DLD1 (cell line): ENCODE data around the gene BLCAP.
"Not testable (repeated sequence)": the region's sequence is repeated elsewhere in the genome, so short reads cannot be mapped to it uniquely, and the experiment has no call there.

Source experiments
- in situ Hi-C: cut with HindIII; loops from 2 replicates; pipeline ENCODE4 v1.10.0; 2017; ENCODE audit warnings: low sequenced_read_pairs

The BLCAP gene, protein sequence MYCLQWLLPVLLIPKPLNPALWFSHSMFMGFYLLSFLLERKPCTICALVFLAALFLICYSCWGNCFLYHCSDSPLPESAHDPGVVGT

DNA sequence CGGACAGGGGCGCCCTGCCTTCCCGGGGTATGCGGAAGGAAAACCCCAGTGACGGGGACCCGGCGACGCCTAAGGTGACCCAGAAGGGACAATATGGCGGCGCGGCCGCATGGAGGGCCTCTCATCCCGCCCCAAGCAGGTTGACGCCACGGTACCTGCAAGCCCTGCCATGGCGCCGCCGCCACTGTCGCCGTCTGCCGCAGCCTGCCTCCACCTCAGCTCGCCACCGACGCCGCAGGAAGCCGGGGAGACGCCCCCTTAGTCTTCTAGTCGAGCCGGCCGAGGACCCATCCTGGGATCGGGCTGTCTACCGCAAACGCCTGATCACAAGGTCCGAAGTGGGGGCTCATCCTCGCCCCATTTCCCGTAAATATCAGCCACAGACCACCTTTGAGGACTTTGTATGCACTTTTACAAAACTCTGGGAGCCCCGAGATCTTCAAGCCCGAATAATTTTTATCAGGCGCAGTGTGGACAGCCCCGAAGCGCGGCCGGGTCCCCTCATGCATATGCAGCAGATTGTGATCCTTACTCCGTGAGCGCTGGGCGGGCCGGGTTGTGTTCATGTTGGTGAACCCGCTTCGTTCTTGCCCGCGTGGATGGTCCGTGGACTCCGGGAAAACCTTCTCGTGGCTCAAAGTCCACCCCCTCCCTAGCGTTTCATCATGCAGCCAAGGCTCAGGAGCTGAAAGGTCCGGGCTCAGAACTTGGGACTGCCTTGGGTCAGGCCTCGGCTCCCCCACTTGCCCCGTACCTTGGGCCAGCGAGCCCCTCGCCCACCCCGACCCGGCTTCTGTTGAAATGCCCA, at the start of gene BLCAP:
Gene BLCAP, minus strand, starts transcription at position 239 of the 808 bp plus-strand sequence. CDS start 8,702 bp downstream, outside the sequence.
- in situ Hi-C loops: no loop called here

DNA sequence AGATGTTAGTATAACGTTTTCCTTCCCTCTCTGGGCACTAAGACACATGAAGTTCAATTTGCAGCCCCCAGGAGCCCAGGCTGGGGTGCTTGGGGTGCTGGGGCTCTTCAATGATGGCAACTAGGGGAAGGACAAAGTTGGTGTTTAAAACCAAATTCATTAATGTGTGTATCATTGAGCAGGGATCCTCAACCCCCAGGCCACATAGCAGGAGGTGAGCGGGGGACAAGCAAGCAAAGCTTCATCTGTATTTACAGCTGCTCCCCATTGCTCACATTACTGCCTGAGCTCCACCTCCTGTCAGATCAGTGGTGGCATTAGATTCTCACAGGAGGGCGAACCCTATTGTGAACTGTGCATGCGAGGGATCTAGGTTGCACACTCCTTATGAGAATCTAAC, 49.8 kb upstream of the BLCAP start:
- in situ Hi-C loops: not testable (repeated sequence)

DNA sequence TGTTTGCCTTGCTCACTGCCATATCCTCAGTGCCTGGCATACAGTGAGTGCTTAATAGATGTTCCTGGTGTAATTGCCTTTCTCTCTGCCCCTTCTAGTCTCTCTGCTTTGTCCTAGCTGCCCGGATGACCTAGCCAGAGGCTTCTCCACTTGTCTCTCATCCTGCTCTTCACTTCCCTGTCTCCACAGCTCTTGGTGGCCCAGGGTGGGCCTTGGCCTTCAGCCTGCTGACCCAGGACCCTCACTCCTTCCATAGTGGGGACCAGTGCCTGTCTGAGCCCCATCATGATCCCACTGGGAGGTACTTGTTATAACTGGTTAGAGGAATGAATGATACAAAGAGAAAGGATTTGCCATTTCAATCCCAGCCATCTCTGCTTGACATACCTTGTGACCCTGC, 49.2 kb upstream of the BLCAP start:
- in situ Hi-C loops: no loop called here

DNA sequence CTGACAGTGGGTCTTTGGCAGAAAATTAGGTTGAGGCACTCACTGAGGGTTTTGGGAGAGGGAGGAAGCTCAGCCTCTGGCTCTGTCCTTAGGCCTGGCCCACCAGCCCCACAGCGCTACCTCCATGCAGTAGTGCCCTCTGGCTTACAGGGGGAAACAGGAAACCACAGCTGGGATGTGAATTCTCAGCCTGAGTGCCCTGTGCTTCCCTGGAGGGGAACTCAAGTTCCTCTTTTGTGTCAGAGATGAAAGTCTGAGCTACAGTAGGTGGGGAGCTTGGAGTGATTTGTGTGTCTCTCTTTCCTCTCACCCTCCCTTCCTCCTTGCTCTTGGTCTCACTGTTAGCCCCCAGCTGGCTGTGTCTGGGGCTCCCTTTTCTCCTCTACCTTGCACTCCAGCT, 48.2 kb upstream of the BLCAP start:
- in situ Hi-C loops: no loop called here

DNA sequence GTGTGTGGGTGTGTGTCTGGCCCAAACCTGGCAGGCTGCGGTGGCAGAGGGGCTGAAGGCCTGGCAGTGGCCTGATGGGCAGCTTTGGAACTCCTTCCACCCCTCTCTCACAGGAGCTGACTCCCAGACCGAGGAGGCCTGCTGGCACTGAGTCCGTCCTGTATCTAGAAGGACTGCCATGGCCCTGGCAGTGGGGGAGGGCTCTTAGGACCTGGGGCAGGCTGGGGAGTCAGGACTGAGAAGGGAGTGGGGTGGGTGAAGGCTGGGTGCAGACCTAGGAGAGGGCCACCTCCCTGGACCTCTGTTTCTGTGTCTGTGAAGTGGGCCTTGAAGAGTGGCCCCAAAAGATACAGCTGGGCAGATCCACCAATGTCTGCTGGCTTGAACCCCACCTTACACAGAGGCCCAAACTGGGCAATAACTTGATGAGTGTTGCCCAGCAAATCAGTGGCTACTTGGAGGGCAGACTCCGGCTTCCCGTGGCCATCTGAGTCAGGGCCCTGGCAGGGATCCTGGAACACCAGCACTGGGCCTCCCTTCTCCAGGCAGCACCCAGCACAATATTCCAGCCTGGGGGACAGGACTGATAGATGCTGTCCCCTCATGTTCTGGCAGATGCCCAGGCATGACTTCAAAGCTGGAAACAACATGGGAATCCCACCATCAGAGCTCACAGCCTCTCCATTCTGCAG, 46.7 kb upstream of the BLCAP start:
- in situ Hi-C loops: no loop called here

DNA sequence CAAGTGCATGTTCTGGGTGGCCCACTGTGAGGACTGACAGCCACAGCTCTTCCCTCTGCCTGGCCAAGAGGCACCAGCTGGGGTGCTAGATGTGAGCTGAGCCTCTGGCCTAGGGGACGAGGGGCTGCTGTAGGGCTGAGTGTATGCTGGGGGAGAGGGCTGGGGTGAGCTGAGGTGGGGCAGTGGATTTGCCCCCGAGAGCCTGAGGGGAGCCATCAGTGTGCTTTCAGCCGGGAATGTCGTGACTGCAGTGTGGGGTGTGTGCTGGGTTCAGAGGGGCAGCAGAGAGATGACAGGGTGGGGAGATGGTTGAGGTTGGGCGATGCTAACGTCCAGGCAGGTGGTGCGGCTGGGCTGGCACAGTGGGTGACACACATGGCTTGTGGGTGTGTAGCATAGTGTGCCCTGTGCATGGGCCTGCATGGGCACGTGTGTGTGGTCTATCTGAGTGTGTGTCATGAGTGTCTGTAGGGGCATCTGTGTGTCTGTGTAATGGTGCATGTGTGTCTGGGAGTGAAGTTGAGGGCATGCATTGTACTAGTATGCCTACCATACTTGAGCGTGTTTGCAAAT, 46.0 kb upstream of the BLCAP start:
- in situ Hi-C loops: no loop called here

DNA sequence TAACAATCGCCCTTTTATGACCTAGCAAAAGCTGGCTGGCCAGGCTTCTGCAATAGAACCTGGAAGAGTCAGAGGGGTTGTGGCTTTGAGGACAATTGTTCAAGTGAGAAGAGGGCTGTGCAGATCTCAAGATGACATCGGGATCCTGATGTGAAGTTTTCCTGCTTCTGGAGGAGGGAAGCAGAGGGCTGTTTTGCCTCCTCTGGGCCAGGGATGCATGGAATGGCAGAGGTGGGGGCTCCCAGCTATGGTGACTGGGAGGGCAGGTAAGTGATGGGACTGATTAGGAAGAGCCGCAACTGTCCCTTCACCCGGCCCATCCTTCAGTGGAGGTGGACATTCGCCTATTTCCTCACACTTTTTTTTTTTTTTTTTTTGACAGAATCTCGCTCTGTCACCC, 43.4 kb upstream of the BLCAP start:
- in situ Hi-C loops: no loop called here

DNA sequence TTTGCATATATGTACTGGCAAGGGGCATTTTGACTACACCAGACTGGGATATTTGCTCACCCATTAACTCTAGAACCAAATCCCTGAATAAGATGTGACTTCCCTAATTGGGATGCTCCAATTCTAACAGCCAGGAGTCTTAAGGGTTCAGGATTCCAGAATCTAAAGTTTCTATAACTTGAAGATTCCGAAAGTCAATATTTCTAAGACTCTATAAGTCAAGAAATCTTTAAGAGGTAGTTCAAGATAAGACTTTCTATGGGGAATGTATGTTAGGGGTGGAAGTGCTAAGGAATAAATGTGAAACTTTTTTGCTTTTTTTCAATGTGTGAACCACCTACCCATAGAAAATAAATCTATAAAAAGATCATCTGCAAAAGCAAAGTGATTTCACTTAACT, 42.7 kb upstream of the BLCAP start:
- in situ Hi-C loops: no loop called here

DNA sequence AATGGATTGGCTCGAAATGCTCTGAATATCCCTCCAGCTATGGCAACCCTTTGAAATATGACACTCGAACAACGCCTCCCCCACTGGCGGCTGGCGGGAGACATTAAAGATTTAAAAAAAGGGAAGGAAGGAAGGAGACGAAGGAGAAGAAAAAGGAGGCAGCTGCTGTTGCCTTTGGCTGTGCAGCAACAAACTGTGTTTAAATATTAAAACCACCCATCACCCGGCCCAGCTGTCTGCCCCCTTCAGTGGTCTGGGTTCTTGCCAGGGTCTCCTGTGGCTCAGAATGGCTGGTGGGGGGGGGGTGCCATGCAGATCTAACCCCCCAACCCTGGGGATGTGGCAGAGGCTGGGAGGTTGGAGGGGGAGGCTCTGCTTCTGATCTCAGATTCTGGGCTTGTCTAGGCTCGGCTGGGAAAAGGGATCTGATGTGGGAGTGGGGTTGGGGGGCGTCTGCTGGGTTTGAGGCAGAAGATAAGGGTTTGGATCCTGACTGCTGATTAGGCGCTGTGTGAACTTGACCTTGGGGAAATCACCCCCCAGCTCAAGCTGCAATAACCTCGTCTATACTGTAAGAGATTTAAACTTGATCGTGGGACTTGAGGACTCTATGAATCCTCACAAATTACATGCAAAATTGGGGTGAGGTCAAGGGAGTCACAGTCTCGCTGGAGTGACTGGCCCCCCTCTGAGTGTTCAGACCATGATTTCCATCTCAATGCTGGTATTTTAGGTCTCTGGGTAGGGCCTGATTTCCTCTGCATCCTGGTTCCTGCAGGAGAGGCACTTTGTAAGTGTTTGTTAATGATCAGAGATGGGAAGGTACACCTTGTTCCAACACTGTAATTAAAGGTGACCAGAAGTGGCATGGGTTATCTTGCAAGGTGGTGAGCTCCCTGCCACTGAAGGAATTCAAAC, 40.3 kb upstream of the BLCAP start:
- in situ Hi-C loops: no loop called here

DNA sequence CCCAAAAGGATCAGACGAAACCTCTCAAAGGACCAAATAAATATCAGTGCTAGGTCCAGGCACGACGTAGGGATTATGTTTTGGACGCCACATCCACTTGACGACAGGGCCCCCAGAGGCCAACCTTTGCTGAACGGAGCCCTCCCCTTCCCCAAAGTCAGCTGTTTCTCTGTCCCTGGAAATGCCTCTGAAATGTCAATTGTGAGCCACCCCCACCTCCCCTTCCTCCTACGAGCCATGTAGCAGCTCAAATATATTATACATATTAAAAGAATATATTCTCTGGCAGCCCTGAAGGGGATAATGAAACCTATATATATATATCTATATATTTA, 39.6 kb upstream of the BLCAP start:
- in situ Hi-C loops: no loop called here

DNA sequence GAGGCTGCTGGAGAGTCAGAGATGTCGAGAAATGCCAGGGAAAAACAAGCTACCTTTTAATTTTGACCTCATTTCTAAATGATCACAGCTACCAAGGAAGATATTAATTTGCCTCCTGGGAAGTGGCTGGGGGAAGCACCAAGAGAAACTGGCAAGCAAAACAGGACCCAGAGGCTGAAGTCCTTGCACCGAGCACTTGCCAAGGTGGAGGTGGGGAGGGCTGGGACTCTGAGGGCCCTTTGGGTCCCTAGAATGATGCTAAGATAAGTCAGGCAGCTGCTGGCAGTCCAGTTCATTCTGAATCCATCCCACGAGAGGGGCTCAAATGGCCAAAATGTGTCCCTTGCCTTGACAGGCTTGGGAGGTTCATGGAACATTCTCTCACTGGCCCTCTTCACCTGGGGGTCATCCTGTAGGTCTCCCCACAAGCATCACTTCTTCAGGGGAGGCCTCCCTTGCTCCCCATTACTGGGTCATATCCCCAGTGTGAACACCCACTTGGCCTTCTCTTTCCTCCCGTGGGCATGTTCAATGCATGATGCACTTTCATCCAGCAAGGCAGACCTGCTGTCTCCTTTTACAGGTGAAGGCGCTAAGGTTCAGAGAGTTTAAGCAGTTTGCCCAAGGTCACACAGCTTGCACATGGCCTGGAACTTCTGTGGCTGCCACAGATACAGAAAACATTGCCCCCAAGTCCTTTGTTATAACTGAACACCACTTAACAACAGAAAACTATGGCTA, 39.1 kb upstream of the BLCAP start:
- in situ Hi-C loops: no loop called here

DNA sequence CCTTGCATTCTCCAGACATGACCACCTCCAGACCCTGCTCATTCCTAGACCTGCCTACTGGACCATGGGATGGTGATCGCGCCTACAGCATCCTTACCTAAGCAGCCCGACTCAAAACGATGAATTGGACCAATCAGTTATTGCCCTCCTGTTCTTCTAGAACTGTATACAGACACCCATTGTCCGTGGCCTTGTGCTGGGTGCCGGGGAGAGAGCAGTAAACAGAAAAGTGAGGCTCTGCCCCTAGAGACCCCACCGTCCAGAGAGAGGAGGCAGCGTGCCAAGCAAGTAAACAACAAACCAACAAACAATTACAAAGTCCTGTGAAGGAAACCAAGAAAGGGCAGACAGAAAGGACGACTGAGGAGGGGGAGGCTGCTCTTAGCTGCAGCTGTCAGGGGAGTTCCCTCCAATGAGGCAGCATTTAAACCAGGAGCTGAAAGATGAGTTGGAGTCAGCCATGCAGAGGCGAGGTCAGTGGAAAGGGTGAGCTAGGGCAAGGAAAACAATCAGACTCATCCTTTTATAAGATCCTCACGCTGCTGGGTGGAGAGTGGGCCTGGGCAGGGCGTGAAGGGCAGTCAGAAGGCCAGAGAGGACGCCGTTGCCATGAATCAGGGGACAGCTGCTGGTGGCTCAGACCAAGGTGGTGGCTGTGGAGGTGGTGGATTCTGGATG, 37.6 kb upstream of the BLCAP start:
- in situ Hi-C loops: no loop called here

DNA sequence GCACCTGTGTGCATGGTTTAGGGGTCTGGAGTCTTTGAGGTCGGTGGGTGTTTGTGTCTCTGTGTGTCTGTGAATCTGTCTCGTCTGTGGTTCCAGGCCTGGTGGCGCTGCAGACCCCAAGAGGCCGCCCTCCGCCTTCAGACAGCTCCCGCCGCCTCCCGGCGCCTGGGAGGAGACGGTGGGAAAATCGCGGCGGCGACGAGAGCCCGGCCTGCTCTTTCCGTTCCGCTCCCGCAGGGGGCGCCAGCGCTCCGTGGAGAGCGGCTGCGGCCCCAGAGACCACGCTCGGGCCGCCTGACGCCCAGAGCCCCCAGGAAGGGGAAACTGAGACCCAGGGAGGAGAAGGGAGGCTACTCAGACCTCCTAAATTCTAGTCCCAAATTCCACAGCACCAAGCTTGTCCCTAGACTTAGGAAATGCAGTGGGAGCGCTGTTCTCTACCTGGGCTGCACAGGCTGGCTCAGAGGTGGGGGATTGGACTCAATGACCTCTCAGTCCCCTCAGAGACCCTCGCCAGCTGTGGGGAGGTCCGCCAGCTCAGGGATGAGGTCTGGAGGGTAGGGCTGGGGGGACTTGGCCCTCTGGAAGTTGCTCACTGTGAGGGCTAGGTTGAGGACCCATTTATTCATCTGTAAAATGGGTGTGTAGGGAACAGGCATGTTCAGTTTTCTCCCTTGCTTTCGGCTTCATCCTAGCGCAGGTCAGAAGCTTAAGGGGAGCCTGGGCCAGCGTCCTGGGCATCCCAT, 36.9 kb upstream of the BLCAP start:
- in situ Hi-C loops: no loop called here

DNA sequence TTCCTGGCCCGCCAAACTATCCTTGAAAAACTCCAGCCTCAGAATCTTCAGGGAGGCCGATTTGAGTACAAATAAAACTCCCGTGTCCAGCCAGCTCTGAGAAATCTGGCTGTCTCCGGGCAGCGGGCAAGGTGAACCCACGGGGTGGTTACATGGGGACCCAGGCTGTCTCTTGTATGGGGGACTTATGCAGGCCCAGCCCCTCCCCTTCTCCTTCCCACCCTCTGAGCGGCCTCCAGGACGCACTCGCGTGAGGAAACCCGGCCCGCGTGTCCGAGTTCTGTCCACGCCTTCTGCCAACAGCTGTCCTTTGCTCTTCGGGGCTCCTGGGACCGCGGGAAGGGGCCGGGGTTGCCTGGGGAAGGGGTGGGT, 36.3 kb upstream of the BLCAP start:
- in situ Hi-C loops: no loop called here

DNA sequence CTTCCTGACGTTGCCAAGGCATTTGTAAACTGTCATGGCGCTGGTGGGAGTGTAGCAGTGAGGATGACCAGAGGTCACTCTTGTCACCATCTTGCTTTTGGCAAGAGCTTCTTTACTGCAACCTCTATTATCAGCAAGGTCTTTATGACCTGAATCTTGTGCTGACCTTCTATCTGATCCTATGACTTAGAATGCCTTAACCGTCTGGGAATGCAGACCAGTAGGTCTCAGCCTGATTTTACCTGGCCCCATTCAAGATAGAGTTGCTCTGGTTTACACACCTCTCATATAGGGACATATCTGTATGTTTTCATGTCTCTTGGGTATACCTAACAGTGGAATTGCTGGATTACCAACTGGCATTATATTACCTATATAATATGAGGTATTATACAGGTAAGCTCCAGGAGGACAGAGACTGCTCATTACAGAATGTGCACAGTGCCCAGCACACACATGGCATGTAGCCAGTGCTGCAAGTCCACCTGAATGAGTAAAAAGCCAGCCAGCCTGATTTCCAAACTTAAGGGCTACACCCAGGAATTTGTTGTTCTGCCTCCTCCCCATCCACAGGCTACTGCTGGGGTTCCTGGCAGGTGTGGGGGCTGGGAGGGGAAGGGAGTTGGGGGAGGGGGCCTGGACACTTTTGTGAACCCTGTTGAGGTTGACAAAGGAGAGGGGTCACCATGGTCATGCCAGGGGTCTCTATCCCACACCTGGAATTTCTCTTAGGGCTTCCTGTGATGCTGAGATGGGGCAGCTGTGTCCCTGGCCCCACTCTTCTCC, 35.2 kb upstream of the BLCAP start:
- in situ Hi-C loops: no loop called here

DNA sequence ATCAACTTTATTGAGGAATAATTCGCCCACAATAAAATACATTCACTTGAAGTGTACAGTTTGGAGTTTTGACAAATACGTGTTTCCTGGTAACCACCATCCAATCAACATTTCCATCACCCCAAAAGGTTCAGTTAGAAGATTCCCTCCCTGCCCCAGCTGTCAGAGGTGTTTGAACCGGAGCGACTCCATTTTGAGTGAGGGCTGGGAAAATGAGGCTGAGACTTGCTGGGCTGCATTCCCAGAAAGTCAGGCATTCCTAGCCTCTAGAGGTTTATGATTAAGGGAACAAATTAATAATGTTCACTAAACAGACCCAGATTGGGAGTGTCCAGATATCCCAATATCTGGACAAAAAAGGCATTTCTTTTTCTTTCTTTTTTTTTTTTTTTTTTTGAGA, 33.0 kb upstream of the BLCAP start:
- in situ Hi-C loops: no loop called here

DNA sequence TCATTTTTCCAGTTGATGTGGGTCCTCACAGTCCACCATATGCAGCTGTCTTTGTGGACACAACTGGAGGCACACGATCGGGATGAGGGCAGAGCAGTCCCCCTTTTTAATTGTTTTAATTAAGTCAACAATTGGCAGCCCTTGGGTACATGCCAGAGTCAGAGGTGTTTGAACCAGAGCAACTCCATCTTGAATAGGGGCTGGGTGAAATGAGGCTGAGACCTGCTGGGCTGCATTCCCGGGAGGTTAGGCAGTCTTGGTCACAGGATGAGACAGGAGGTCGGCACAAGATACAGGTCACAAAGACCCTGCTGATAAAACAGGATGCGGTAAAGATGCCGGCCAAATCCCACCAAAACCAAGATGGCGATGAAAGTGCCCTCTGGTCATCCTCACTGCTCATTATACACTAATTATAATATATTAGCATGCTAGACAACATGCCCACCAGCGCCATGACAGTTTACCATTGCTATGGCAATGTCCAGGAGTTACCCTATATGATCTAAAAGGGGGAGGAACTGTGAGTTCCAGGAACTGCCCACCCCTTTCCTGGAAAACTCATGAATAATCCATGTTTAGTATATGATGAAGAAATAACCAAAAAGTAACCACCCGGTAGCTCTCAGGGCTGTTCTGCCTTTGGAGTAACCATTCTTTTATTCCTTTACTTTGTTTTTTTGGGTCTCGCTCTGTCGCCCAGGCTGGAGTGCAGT, 31.8 kb upstream of the BLCAP start:
- in situ Hi-C loops: no loop called here

DNA sequence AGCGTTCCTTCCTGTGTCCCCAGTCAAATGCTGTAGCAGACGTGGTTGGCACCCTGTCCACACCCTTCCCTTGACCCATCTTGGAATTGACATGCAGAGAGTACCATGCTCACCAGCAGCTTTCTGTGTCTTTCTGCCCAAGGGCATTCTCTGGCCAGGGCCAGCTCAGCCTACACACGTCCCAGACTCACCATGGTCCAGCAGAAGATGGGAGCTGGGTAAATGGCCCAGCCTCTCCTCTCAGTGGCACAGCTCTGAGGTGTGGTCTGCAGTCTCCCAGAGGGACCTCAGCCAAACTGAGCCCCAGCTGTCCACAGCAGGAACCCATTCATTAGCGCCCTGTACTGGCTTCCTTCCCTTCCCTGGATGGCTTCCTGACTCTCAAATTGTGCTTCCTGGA, 31.1 kb upstream of the BLCAP start:
- in situ Hi-C loops: no loop called here
